ENCODE data around the gene C17orf50. TPM values are rescaled to one million over a fixed set of nuclear protein-coding genes. Genes with fewer than 3 reads are reported as not detected.

The C17orf50 gene
- total RNA-seq, 1 donor from 2014 or later: not detected

DNA sequence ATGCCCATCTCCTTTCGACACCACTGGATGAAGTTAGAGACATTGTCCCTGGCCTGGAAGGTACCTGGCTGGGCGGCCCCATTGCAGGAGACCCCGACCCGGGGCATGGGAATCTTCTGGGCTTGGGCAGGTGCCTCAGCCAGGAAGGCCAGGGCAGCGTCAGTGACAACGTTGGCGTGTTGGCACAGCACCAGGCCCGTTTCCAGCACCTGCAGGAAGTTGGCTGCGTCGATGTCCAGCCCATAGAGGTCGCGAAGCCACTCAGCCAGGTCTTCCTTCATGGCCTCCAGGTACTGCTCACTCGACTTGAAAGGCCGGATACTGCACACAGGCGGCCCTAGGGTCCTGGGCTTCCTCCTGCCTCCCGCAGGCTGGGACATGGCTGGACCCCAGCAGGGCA, 8.2 kb upstream of the C17orf50 start:
- Mint-ChIP-seq H3K27me3 (ENCODE audit: low read depth) (peaks cover 19% of the 10 kb centered on the region), H3K4me1 (ENCODE audit: low read depth) (peaks cover 21% of the 10 kb centered on the region)

DNA sequence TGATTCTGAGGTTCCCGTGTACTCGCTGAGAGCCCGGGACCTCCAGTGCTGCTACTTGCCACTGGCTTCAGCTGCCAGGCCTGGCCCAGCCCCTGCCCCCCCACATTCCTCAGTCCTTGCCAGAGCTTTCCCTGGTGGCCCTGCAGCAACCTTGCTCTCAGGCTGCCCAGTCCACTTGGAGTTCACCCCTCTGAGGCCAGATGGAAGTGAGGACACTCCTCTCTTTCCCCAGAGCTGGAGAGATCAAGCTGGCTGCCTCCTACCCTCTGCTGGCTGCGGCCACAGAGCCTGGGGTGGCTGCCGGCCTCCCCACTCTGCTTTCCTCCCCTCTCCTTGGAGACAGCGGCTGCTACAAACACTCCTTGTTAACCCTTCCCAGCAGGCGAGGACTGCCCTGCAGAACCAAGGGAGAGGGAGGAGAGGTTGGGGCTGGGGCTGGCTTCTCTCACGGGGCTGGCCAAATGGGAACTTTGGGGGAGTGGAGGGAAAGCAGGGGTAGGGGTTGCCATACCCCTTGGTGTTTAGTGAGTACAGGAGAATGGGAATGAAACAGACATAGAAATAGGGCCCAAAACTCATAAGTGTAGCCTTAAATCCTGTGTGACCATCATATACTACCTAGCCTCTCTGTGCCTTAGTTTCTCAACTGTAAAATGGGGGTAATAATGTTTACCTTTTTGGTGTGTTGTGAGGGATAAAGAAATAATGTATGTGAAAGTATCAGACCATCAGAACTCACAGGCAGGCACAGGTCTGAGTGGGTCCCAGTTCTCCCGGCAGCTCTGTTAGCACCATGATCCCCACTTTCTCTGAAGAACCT, 7.5 kb upstream of the C17orf50 start, which contains the start of gene GAS2L2:
GAS2L2 (minus strand) TSS at position 295 of the 820 bp plus-strand sequence. CDS start 389 bp downstream, outside the sequence.
- Mint-ChIP-seq H3K27me3 (ENCODE audit: low read depth) (peaks cover 19% of the 10 kb centered on the region), H3K4me1 (ENCODE audit: low read depth) (peaks cover 20% of the 10 kb centered on the region), H3K4me3 (ENCODE audit: unreplicated experiment) (no peak within 1 kb of the TSS), H3K36me3 (ENCODE audit: low read depth) (no peaks in the 10 kb centered on the region), H3K9me3 (ENCODE audit: low read depth) (no peaks in the 10 kb centered on the region), H3K27ac (ENCODE audit: unreplicated experiment) (no peak within 1 kb of the TSS)
- TF ChIP-seq, protein P1, sequence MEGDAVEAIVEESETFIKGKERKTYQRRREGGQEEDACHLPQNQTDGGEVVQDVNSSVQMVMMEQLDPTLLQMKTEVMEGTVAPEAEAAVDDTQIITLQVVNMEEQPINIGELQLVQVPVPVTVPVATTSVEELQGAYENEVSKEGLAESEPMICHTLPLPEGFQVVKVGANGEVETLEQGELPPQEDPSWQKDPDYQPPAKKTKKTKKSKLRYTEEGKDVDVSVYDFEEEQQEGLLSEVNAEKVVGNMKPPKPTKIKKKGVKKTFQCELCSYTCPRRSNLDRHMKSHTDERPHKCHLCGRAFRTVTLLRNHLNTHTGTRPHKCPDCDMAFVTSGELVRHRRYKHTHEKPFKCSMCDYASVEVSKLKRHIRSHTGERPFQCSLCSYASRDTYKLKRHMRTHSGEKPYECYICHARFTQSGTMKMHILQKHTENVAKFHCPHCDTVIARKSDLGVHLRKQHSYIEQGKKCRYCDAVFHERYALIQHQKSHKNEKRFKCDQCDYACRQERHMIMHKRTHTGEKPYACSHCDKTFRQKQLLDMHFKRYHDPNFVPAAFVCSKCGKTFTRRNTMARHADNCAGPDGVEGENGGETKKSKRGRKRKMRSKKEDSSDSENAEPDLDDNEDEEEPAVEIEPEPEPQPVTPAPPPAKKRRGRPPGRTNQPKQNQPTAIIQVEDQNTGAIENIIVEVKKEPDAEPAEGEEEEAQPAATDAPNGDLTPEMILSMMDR (IDR thresholded peaks at IDR 0.05): no peak
- DNase-seq (ENCODE audit: low spot score): no peak

More for the DNA sequence above, 8.2 kb upstream of the C17orf50 start:
- Mint-ChIP-seq H3K4me3 (ENCODE audit: unreplicated experiment) (no peak overlapping the region), H3K27ac (ENCODE audit: unreplicated experiment) (no peak overlapping the region), H3K36me3 (ENCODE audit: low read depth) (no peaks in the 10 kb centered on the region), H3K9me3 (ENCODE audit: low read depth) (no peaks in the 10 kb centered on the region)
- no peak for DNase-seq (ENCODE audit: low spot score)
- TF ChIP-seq, protein P1 (IDR thresholded peaks at IDR 0.05): no peak

DNA sequence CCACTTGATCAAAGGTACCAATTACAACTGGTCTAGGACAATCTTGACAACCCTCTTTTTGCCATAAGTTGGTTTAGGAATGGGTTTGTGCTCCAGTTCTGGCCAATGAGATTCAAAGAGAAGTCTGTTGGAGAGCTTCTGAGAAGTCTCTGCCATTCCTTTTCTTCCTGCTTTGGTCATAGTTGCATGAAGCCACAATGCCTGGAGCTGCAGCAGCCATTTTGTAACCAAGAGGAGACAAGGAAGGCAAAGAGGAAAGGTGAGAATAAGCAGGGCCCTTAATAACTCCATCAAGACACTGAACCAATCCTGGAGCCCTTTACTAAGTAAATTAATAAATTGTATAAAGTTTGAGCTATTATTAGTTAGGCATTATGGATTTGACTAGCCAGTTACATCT, 3.4 kb upstream of the C17orf50 start:
- Mint-ChIP-seq H3K9me3 (ENCODE audit: low read depth) (no peaks in the 10 kb centered on the region), H3K36me3 (ENCODE audit: low read depth) (no peaks in the 10 kb centered on the region)

DNA sequence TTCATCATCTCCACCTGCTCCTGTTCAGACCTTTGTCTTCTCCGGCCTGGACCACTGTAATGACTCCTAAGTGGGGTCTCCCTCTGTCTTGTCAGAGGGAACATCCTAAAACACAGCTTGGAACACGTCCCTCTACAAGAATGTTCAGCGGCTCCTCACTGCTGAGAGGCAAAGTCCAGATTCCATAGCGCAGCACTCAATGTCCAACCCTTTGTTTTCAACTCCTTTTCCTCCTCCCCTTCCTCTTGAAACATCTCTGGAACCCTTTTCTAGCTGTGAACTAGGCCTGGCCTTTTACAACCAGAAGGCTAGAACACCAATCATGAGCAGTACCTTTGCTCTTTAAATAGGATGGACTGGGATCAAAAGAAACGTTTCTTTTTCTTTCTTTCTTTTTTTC, 914 bp downstream of the C17orf50 start:
- no peak overlapping the region for H3K4me3 Mint-ChIP-seq (ENCODE audit: unreplicated experiment)
- DNase-seq (ENCODE audit: low spot score): no peak
- H3K27me3 Mint-ChIP-seq (ENCODE audit: low read depth): peaks cover 1% of the 10 kb centered on the region
- no peak overlapping the region for H3K27ac Mint-ChIP-seq (ENCODE audit: unreplicated experiment)
- H3K36me3 Mint-ChIP-seq (ENCODE audit: low read depth): no peaks in the 10 kb centered on the region
- H3K4me1 Mint-ChIP-seq (ENCODE audit: low read depth): peaks cover 21% of the 10 kb centered on the region
- H3K9me3 Mint-ChIP-seq (ENCODE audit: low read depth): no peaks in the 10 kb centered on the region
- TF ChIP-seq, protein P1 (IDR thresholded peaks at IDR 0.05): no peak

More for the DNA sequence above, 3.4 kb upstream of the C17orf50 start:
- TF ChIP-seq, protein P1 (IDR thresholded peaks at IDR 0.05): no peak
- H3K4me3 Mint-ChIP-seq (ENCODE audit: unreplicated experiment): no peak overlapping the region
- no peak overlapping the region for H3K27ac Mint-ChIP-seq (ENCODE audit: unreplicated experiment)
- no peak for DNase-seq (ENCODE audit: low spot score)
- H3K4me1 Mint-ChIP-seq (ENCODE audit: low read depth): peaks cover 7% of the 10 kb centered on the region
- peaks cover 1% of the 10 kb centered on the region for H3K27me3 Mint-ChIP-seq (ENCODE audit: low read depth)

DNA sequence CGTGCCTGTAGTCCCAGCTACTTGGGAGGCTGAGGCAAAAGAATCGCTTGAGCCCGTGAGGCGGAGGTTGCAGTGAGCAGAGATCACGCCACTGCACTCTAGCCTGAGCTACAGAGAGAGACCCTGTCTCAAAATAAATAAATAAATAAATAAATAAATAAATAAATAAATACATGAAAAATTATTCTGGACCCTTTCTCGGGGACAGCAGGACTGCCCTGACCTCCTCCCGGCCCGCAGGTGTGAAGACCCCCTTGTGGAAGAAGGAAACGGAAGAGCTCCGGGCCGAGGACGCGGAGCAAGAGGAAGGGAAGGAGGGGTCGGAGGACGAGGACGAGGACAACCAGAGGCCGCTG, 3.1 kb downstream of the C17orf50 start:
- H3K27ac Mint-ChIP-seq (ENCODE audit: unreplicated experiment): no peak overlapping the region
- H3K9me3 Mint-ChIP-seq (ENCODE audit: low read depth): no peaks in the 10 kb centered on the region
- TF ChIP-seq, protein P1 (IDR thresholded peaks at IDR 0.05): no peak
- no peak for DNase-seq (ENCODE audit: low spot score)
- H3K36me3 Mint-ChIP-seq (ENCODE audit: low read depth): no peaks in the 10 kb centered on the region
- peaks cover 1% of the 10 kb centered on the region for H3K27me3 Mint-ChIP-seq (ENCODE audit: low read depth)
- H3K4me1 Mint-ChIP-seq (ENCODE audit: low read depth): peaks cover 21% of the 10 kb centered on the region
- H3K4me3 Mint-ChIP-seq (ENCODE audit: unreplicated experiment): peak overlapping the region; percentile 64

Data from chondrocyte (in vitro differentiated cells).